Stomach (tissue), 4 donors: ENCODE results near the gene METRN.

ENCODE experiments used
- CTCF ChIP-seq, 7 experiments: fragments of 450-650 bp in 4 of 7; fragments of 200-600 bp in 3 of 7; sonication (generic) in 3 of 7; IDR thresholded peaks; one replicate each; pipeline ENCODE4 v1.5.1; 2016 to 2019; ENCODE audit warnings: antibody characterized with exemption in 7 of 7, control low read depth in 2 of 7, mild to moderate bottlenecking in 1 of 7
- EP300 ChIP-seq: sonication (generic); formaldehyde crosslinking; IDR thresholded peaks from one replicate; pipeline ENCODE4 v1.6.1; 2017; ENCODE audit warnings: antibody characterized with exemption
- POLR2A ChIP-seq, 4 donors: fragments of 450-650 bp; IDR thresholded peaks; one replicate each; pipeline ENCODE4 v1.6.1; 2016; ENCODE audit warnings: antibody characterized with exemption in 4 of 4, control low read depth in 2 of 4, mild to moderate bottlenecking in 1 of 4, moderate library complexity in 1 of 4
- POLR2AphosphoS5 ChIP-seq, 3 donors: sonication (generic); formaldehyde crosslinking; IDR thresholded peaks; one replicate each; pipeline ENCODE4 v1.6.1; 2016; ENCODE audit warnings: antibody characterized with exemption in 3 of 3

GRCh38 chr16:680625-680945, 34.3 kb upstream of the METRN start:
- TF ChIP-seq CTCF (IDR thresholded peaks at IDR 0.05) (no peak), POLR2AphosphoS5 (IDR thresholded peaks at IDR 0.05) (no peak), POLR2A (IDR thresholded peaks at IDR 0.05) (no peak), EP300 (no peak)
